Left ventricle myocardium inferior (tissue), 1 donor: ENCODE data around the gene KRTAP10-7. TPM values are rescaled to one million over a fixed set of nuclear protein-coding genes. Genes with fewer than 3 reads are reported as not detected.

Experiments
- DNase-seq: peaks from one replicate; pipeline ENCODE4 v3.0.0-alpha.2; 2020
- H3K27ac ChIP-seq: fragments of 200-600 bp; replicated peaks from 2 replicates; pipeline ENCODE4 v1.8.0; 2021
- H3K27me3 ChIP-seq: fragments of 200-600 bp; 2 replicates; pipeline ENCODE4 v1.8.0; 2021; ENCODE audit warnings: low read depth
- H3K36me3 ChIP-seq: fragments of 200-600 bp; 2 replicates; pipeline ENCODE4 v1.8.0; 2021
- H3K4me1 ChIP-seq: fragments of 200-600 bp; 2 replicates; pipeline ENCODE4 v1.8.0; 2021
- H3K4me3 ChIP-seq: fragments of 200-600 bp; 2 replicates; pipeline ENCODE4 v1.8.0; 2021; ENCODE audit warnings: mild to moderate bottlenecking, moderate library complexity
- H3K9me3 ChIP-seq: fragments of 200-600 bp; replicated peaks from 2 replicates; pipeline ENCODE4 v1.8.0; 2021
- CTCF ChIP-seq: fragments of 200-600 bp; IDR thresholded peaks from 2 replicates; pipeline ENCODE4 v1.8.0; 2021; ENCODE audit warnings: antibody characterized with exemption, mild to moderate bottlenecking, borderline replicate concordance
- intact Hi-C: fragments of 100-400 bp; cut with micrococcal nuclease; formaldehyde crosslinking; loops from one replicate; pipeline ENCODE4 v1.11.0; 2022
- total RNA-seq: library from RNA; stranded (reverse); fragmentation: NEBNext Ultra II Directional; extraction: Animal tissue kit (Norgen Biotek cat#: 25700); gene quantifications from one replicate; pipeline ENCODE4 v1.2.1, GENCODE V29; 2021
- donor health status: DM: no; HTN: yes; CAD: no; lungs with severe emphysema.

Gene KRTAP10-7
- total RNA-seq, 1 donor from 2014 or later = not detected

- intact Hi-C loops = no loop called here
- no peak overlapping the region for H3K27ac ChIP-seq
- H3K4me1 ChIP-seq = no peaks in the 10 kb centered on the region
- H3K9me3 ChIP-seq = peaks cover 38% of the 10 kb centered on the region
- DNase-seq = no peak
- no peaks in the 10 kb centered on the region for H3K36me3 ChIP-seq
- H3K4me3 ChIP-seq = no peak overlapping the region
- no peak for TF ChIP-seq CTCF
- peaks cover 14% of the 10 kb centered on the region for H3K27me3 ChIP-seq
These were observed 35.4 kb upstream of the KRTAP10-7 start for GRCh38 chr21:44564886-44565598.

- DNase-seq = no peak
- TF ChIP-seq CTCF = no peak
- peaks cover 14% of the 10 kb centered on the region for H3K27me3 ChIP-seq
- no peaks in the 10 kb centered on the region for H3K4me1 ChIP-seq
- no peak overlapping the region for H3K27ac ChIP-seq
- H3K9me3 ChIP-seq = peaks cover 37% of the 10 kb centered on the region
- H3K36me3 ChIP-seq = no peaks in the 10 kb centered on the region
- intact Hi-C loops = no loop called here
- H3K4me3 ChIP-seq = no peak overlapping the region
These were observed 34.0 kb upstream of the KRTAP10-7 start for GRCh38 chr21:44566403-44566802.

- DNase-seq = no peak
- intact Hi-C loops = no loop called here
- peaks cover 14% of the 10 kb centered on the region for H3K27me3 ChIP-seq
- H3K36me3 ChIP-seq = no peaks in the 10 kb centered on the region
- TF ChIP-seq CTCF = no peak
- H3K27ac ChIP-seq = no peak overlapping the region
- no peak overlapping the region for H3K4me3 ChIP-seq
- peaks cover 35% of the 10 kb centered on the region for H3K9me3 ChIP-seq
- no peaks in the 10 kb centered on the region for H3K4me1 ChIP-seq
These were observed 32.8 kb upstream of the KRTAP10-7 start for GRCh38 chr21:44567481-44568171.

- H3K9me3 ChIP-seq = peaks cover 31% of the 10 kb centered on the region
- H3K4me1 ChIP-seq = no peaks in the 10 kb centered on the region
- H3K4me3 ChIP-seq = no peak overlapping the region
- H3K27ac ChIP-seq = no peak overlapping the region
- TF ChIP-seq CTCF = no peak
- no peaks in the 10 kb centered on the region for H3K36me3 ChIP-seq
- H3K27me3 ChIP-seq = peaks cover 16% of the 10 kb centered on the region
- no peak for DNase-seq
- intact Hi-C loops = no loop called here
These were observed 32.1 kb upstream of the KRTAP10-7 start for GRCh38 chr21:44568261-44568660.

DNA sequence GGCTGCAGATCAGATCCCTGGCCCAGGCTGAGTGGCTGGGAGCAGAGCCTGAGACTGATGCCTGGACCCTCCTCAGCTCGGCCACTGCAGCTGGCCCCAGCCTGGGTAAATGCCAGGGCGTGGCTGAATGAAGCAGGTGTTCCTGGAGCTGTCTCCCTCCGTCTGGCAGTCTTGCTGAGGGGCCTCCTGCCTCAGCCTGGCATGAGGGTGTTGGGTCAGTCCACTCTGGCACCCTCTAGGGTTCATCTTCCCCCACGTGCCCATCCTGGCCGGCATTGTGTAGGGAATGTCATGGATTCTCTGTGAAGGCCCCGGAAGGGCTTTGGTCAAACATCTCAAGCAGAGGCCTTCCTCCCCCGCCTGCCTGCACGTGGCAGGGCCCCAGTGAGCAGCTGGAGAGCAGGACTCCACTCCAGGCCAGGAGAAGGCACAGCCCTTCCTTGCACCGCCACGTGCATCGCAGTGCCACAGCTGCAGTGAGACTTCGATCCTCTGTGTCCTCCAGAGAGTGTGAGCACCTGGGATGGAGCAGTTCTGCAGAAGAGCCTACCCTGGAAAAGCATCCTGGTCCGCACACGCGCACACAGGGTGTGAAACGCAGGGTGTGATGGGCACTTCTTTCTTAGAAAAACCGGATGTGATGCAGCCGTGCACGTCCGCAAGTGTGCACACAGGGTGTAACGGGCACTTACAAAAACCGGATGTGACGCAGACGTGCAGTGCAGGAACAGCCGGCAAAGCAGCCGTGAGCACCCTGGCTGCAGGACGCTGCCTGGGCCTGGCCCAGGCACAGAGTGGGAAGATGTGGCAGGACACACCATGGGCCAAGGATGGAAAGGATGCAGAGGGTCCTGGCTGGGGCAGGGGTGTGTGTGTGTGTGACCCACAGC is 31.5 kb upstream of the KRTAP10-7 start:
- Histone ChIP-seq H3K27me3 (peaks cover 19% of the 10 kb centered on the region), H3K9me3 (peaks cover 26% of the 10 kb centered on the region), H3K4me3 (no peak overlapping the region), H3K4me1 (no peaks in the 10 kb centered on the region), H3K36me3 (no peaks in the 10 kb centered on the region), H3K27ac (no peak overlapping the region)
- DNase-seq = no peak
- TF ChIP-seq CTCF = no peak
- intact Hi-C loops = no loop called here
